Endothelial cell of umbilical vein (primary cell): ENCODE data around the gene LCOR. TPM values are rescaled to one million over a fixed set of nuclear protein-coding genes. Genes with fewer than 3 reads are reported as not detected.

ENCODE experiments used
- BruUV-seq: library from RNA; stranded (reverse); fragments of 400-500 nt; replicated peaks from 2 replicates; lab custom pipeline; 2021; lab: Mats Ljungman, UMichigan
- CTCF ChIA-PET: fragments of 300-600, 350-600 bp; sonication (Branson Sonifier 250); formaldehyde crosslinking; loops from one replicate; lab custom pipeline; 2021; ENCODE audit warnings: antibody characterized with exemption, inconsistent platforms; lab: Charles Lee
- POLR2A ChIA-PET: fragments of 300-600, 350-600 bp; sonication (Branson Sonifier 250); formaldehyde crosslinking; loops from one replicate; lab custom pipeline; 2021; ENCODE audit warnings: antibody characterized with exemption, inconsistent platforms; lab: Charles Lee
- DNase-seq: peaks from one replicate; pipeline ENCODE4 v3.0.0-alpha.2; 2011; ENCODE audit warnings: low read depth, low spot score
- FAIRE-seq: peaks from 2 replicates; lab custom pipeline; 2011; peaks lifted over from hg19 to GRCh38; lab: Jason Lieb, UNC
- H2AFZ ChIP-seq: 2 replicates; pipeline ENCODE4 v1.6.0; 2012; ENCODE audit warnings: low read depth, low read length, control low read depth, inconsistent platforms
- H3K27ac ChIP-seq: 2 replicates; pipeline ENCODE4 v1.5.1; 2011; ENCODE audit warnings: low read depth, mild to moderate bottlenecking, control low read depth, low read length, moderate library complexity; ENCODE audit not compliant: insufficient read depth
- H3K27me3 ChIP-seq, 2 experiments: 2 replicates each; pipeline versions ENCODE4 v1.6.0 to v1.6.1; 2011; ENCODE audit warnings: low read length in 2 of 2, mixed read lengths in 1 of 2; ENCODE audit not compliant: control insufficient read depth in 2 of 2, insufficient read depth in 2 of 2
- H3K36me3 ChIP-seq, 2 experiments: 2 replicates in 1 of 2; 3 replicates in 1 of 2; pipeline ENCODE4 v1.5.1; 2011; ENCODE audit warnings: low read length in 2 of 2, mild to moderate bottlenecking in 1 of 2, moderate library complexity in 1 of 2; ENCODE audit not compliant: control insufficient read depth in 2 of 2, insufficient read depth in 2 of 2; ENCODE audit errors: extremely low read depth in 1 of 2
- H3K4me1 ChIP-seq: 3 replicates; pipeline ENCODE4 v1.5.1; 2011; ENCODE audit warnings: mild to moderate bottlenecking, low read length; ENCODE audit not compliant: control insufficient read depth, insufficient read depth; ENCODE audit errors: extremely low read depth
- H3K4me2 ChIP-seq: 2 replicates; pipeline ENCODE4 v1.6.1; 2011; ENCODE audit warnings: low read length, control low read depth, mixed read lengths; ENCODE audit not compliant: insufficient read depth
- H3K4me3 ChIP-seq, 3 experiments: fragments of 200-600 bp in 1 of 3; sonication (generic), shearing (Covaris generic) in 1 of 3; replicated peaks in 1 of 3; 2 replicates each; pipeline ENCODE4 v1.5.1; 2011 to 2016; ENCODE audit warnings: control low read depth in 3 of 3, low read length in 3 of 3, mild to moderate bottlenecking in 2 of 3, inconsistent platforms in 1 of 3, low read depth in 1 of 3, moderate library complexity in 1 of 3; ENCODE audit not compliant: insufficient read depth in 1 of 3
- H3K79me2 ChIP-seq: 2 replicates; pipeline ENCODE4 v1.6.0; 2012; ENCODE audit warnings: low read length, inconsistent platforms; ENCODE audit not compliant: control insufficient read depth, insufficient read depth
- H3K9ac ChIP-seq: replicated peaks from 2 replicates; pipeline ENCODE3; 2011; ENCODE audit warnings: low read length, control low read depth; ENCODE audit not compliant: insufficient read depth; ENCODE audit errors: extremely low read depth
- H3K9me1 ChIP-seq: replicated peaks from 3 replicates; pipeline ENCODE4 v1.6.0; 2011; ENCODE audit warnings: mild to moderate bottlenecking, low read length; ENCODE audit not compliant: control insufficient read depth, insufficient read depth; ENCODE audit errors: extremely low read depth
- H3K9me3 ChIP-seq: replicated peaks from 2 replicates; pipeline ENCODE4 v1.5.1; 2012; ENCODE audit warnings: low read length, inconsistent platforms; ENCODE audit not compliant: control insufficient read depth, insufficient read depth
- H4K20me1 ChIP-seq: replicated peaks from 2 replicates; pipeline ENCODE3; 2011; ENCODE audit warnings: mild to moderate bottlenecking, low read length; ENCODE audit not compliant: control insufficient read depth, insufficient read depth; ENCODE audit errors: extremely low read depth
- FOS ChIP-seq: IDR thresholded peaks from 2 replicates; pipeline ENCODE4 v1.6.1; 2011; ENCODE audit warnings: mild to moderate bottlenecking, low read length, moderate library complexity, borderline replicate concordance; ENCODE audit not compliant: insufficient read depth
- JUN ChIP-seq: IDR thresholded peaks from 2 replicates; pipeline ENCODE4 v1.6.1; 2011; ENCODE audit warnings: borderline replicate concordance, low read depth; ENCODE audit not compliant: insufficient read length, insufficient read depth
- dilution Hi-C: fragments of 300-500 bp; cut with MboI; formaldehyde crosslinking; loops from one replicate; pipeline ENCODE4 v1.15.0; 2019; ENCODE audit warnings: low sequenced_read_pairs; ENCODE audit not compliant: extremely low pct_ligation_motif_present
- intact Hi-C: fragments of 100-400 bp; cut with micrococcal nuclease; formaldehyde crosslinking; loops from one replicate; pipeline ENCODE4 v1.10.0; 2022
- polyA plus RNA-seq, 4 experiments: library from polyadenylated mRNA; depleted of rRNA in 3 of 4; stranded (reverse) in 3 of 4; unstranded in 1 of 4; fragments of >200 nt; gene quantifications; 2 replicates each; pipeline versions ENCODE4 v1.2.1 to v1.2.3, GENCODE V29; 2011 to 2012; ENCODE audit warnings: missing spikeins in 1 of 4
- total RNA-seq: library from RNA; stranded (reverse); gene quantifications from 2 replicates; pipeline ENCODE4 v1.2.3, GENCODE V29; 2021
- TF ChIP-seq, protein P1 (sequence below), 2 donors: IDR thresholded peaks; 1 replicate in 1 of 2; 2 replicates in 1 of 2; pipeline ENCODE4 v1.5.1; 2011; ENCODE audit warnings: low read length in 2 of 2, mild to moderate bottlenecking in 2 of 2, moderate library complexity in 2 of 2, control low read depth in 1 of 2, inconsistent platforms in 1 of 2, low read depth in 1 of 2; ENCODE audit not compliant: insufficient read depth in 1 of 2; ENCODE audit errors: extremely low read depth in 1 of 2
- TF ChIP-seq, protein P2 (sequence below): IDR thresholded peaks from 2 replicates; pipeline ENCODE4 v1.6.1; 2011; ENCODE audit not compliant: insufficient read depth, insufficient read length

The LCOR gene
- total and polyA plus RNA-seq, 2 donors (not counting 3 experiments of a cell fraction or from before 2014, with no cell fraction given): 11.6 to 39.0 TPM

DNA sequence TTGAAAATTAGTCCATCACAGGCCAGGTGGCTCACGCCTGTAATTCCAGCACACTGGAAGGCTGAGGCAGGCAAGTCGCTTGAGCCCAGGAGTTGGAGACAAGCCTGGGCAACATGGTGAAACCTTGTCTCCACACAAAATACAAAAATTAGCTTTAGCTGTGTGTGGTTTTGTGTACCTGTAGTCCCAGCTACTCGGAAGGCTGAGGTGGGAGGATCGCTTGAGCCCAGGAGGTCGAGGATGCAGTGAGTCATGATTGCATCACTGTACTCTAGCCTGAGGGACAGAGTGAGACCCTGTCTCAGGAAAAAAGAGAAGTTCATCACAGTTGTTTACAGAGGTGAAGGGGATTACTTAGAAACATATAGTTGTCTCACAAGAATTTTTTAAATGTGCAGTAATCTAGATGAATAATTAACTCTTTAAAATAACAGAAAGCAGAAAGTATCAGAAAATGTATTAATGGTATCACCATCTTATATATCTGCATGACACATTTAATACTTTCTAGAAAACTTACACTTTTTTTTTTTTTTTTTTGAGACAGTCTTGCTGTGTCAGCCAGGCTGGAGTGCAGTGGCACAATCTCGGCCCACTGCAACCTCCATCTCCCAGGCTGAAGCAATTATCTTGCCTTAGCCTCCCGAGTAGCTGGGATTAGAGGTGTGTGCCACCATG, 8.9 kb downstream of the LCOR start:
- no peaks in the 10 kb centered on the region for H3K9me1 ChIP-seq
- DNase-seq: peak; percentile 42
- no peaks in the 10 kb centered on the region for H3K9me3 ChIP-seq
- H2AFZ ChIP-seq: no peak overlapping the region
- no peak overlapping the region for H3K4me3 ChIP-seq
- H3K9ac ChIP-seq: no peak overlapping the region
- H3K27me3 ChIP-seq: no peaks in the 10 kb centered on the region
- intact Hi-C loops: no loop called here
- BruUV-seq: no TSS peak
- H3K4me1 ChIP-seq: peaks cover 8% of the 10 kb centered on the region
- H3K36me3 ChIP-seq: no peaks in the 10 kb centered on the region
- CTCF ChIA-PET: interaction anchor here (0.7 kb wide), 1 partner anchor 281 kb away, joined by 3 read pairs; no protein-coding TSS in a partner anchor
- POLR2A ChIA-PET: no interaction called here
- peak overlapping the region; percentile 5 for H3K4me2 ChIP-seq
- FAIRE-seq: peak; percentile 77
- peaks cover 96% of the 10 kb centered on the region for H3K79me2 ChIP-seq
- H4K20me1 ChIP-seq: peaks cover 29% of the 10 kb centered on the region
- TF ChIP-seq, protein P1, sequence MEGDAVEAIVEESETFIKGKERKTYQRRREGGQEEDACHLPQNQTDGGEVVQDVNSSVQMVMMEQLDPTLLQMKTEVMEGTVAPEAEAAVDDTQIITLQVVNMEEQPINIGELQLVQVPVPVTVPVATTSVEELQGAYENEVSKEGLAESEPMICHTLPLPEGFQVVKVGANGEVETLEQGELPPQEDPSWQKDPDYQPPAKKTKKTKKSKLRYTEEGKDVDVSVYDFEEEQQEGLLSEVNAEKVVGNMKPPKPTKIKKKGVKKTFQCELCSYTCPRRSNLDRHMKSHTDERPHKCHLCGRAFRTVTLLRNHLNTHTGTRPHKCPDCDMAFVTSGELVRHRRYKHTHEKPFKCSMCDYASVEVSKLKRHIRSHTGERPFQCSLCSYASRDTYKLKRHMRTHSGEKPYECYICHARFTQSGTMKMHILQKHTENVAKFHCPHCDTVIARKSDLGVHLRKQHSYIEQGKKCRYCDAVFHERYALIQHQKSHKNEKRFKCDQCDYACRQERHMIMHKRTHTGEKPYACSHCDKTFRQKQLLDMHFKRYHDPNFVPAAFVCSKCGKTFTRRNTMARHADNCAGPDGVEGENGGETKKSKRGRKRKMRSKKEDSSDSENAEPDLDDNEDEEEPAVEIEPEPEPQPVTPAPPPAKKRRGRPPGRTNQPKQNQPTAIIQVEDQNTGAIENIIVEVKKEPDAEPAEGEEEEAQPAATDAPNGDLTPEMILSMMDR (IDR thresholded peaks at IDR 0.05; ENCODE audit: extremely low read depth in 1 of 2, insufficient read depth in 1 of 2, low read depth in 1 of 2, low read length in 2 of 2): no peak
- TF ChIP-seq FOS: peak; percentile 67
- TF ChIP-seq, protein P2, sequence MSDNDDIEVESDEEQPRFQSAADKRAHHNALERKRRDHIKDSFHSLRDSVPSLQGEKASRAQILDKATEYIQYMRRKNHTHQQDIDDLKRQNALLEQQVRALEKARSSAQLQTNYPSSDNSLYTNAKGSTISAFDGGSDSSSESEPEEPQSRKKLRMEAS: no peak
- peak; percentile 39 for TF ChIP-seq JUN
- H3K27ac ChIP-seq: no peak overlapping the region
- dilution Hi-C loops: no loop called here
